Spleen (tissue), 11 donors: Measurements from ENCODE around the gene C14orf93. TPM values are rescaled to one million over a fixed set of nuclear protein-coding genes. Genes with fewer than 3 reads are reported as not detected.

Experiments
- DNase-seq: peaks from one replicate; pipeline ENCODE4 v3.0.0-alpha.2; 2020
- H3K27ac ChIP-seq, 8 donors: fragments of 200-600 bp; sonication (generic) in 7 of 8; 1 replicate in 4 of 8; 2 replicates in 4 of 8; pipeline versions ENCODE4 v1.5.0 to v1.8.0; 2016 to 2021; ENCODE audit warnings: inconsistent platforms in 4 of 8, mild to moderate bottlenecking in 4 of 8, moderate library complexity in 1 of 8
- H3K27me3 ChIP-seq, 7 donors: fragments of 200-600 bp; sonication (generic) in 6 of 7; replicated peaks in 1 of 7; 1 replicate in 4 of 7; 2 replicates in 3 of 7; pipeline versions ENCODE4 v1.5.0 to v1.8.0; 2016 to 2021; ENCODE audit warnings: inconsistent platforms in 3 of 7, mild to moderate bottlenecking in 1 of 7
- H3K36me3 ChIP-seq, 6 donors: fragments of 200-600 bp; sonication (generic) in 5 of 6; 1 replicate in 4 of 6; 2 replicates in 2 of 6; pipeline versions ENCODE4 v1.5.0 to v1.8.0; 2016 to 2021; ENCODE audit warnings: inconsistent platforms in 2 of 6
- H3K4me1 ChIP-seq, 6 donors: fragments of 200-600 bp; sonication (generic) in 5 of 6; 1 replicate in 3 of 6; 2 replicates in 3 of 6; pipeline versions ENCODE4 v1.5.0 to v1.8.0; 2016 to 2021; ENCODE audit warnings: inconsistent platforms in 3 of 6
- H3K4me3 ChIP-seq, 8 donors: fragments of 200-600 bp; sonication (generic) in 7 of 8; 1 replicate in 4 of 8; 2 replicates in 4 of 8; pipeline versions ENCODE4 v1.5.0 to v1.8.0; 2016 to 2021; ENCODE audit warnings: inconsistent platforms in 4 of 8, mild to moderate bottlenecking in 4 of 8, moderate library complexity in 2 of 8
- H3K9me3 ChIP-seq, 8 donors: fragments of 200-600 bp; sonication (generic) in 7 of 8; 1 replicate in 4 of 8; 2 replicates in 4 of 8; pipeline versions ENCODE4 v1.5.0 to v1.8.0; 2016 to 2021; ENCODE audit warnings: inconsistent platforms in 4 of 8
- POLR2A ChIP-seq, 3 donors: fragments of 450-650 bp; IDR thresholded peaks; one replicate each; pipeline ENCODE4 v1.5.1; 2017; ENCODE audit warnings: antibody characterized with exemption in 3 of 3, mild to moderate bottlenecking in 1 of 3
- POLR2AphosphoS5 ChIP-seq, 3 donors: sonication (generic); formaldehyde crosslinking; IDR thresholded peaks; one replicate each; pipeline ENCODE4 v1.5.1; 2017; ENCODE audit warnings: antibody characterized with exemption in 3 of 3
- WGBS, 5 donors: extraction: QIAGEN DNeasy Blood & Tissue Kit in 3 of 5; methylation state at CpG; one replicate each; pipeline versions ENCODE4 v1.1.5 to v1.1.7; 2013 to 2018; 5-methylcytosine and 5-hydroxymethylcytosine counted together
- intact Hi-C: fragments of 100-400 bp; cut with DNase I; formaldehyde crosslinking; loops from one replicate; pipeline ENCODE4 v1.15.0; 2023; ENCODE audit warnings: low total_unique reads
- polyA plus RNA-seq, 3 donors: library from polyadenylated mRNA; stranded (reverse); fragments of 200-250 nt; gene quantifications; one replicate each; pipeline ENCODE4 v1.2.1, GENCODE V29; 2013
- total RNA-seq, 7 donors: library from RNA; depleted of rRNA in 3 of 7; stranded (reverse); fragments of >200 nt in 3 of 7; fragmentation: NEBNext Ultra II Directional in 4 of 7; extraction: Animal tissue kit (Norgen Biotek cat#: 25700) in 4 of 7; gene quantifications; one replicate each; pipeline versions ENCODE4 v1.1.0 to v1.2.1, GENCODE V29; 2016 to 2021
- TF ChIP-seq, protein P1 (sequence below), 11 experiments: fragments of 200-600 bp in 7 of 11; fragments of 450-650 bp in 4 of 11; sonication (generic) in 4 of 11; IDR thresholded peaks in 8 of 11; conservative IDR thresholded peaks in 3 of 11; 1 replicate in 7 of 11; 2 replicates in 4 of 11; pipeline versions ENCODE4 v1.4.0 to v1.8.0; 2016 to 2021; ENCODE audit warnings: antibody characterized with exemption in 11 of 11, inconsistent platforms in 4 of 11, mild to moderate bottlenecking in 1 of 11
- donor health status: healthy with polysubstance abuse.
- donor health status: DM: no; HTN: no; CAD: no; lungs with moderate emphysema.
- donor health status: DM: no; HTN: no; CAD: no.
- donor health status: Bipolar disorder and iron deficiency.
- donor health status: healthy.
- donor health status: DM: no; HTN: no; CAD: no.
- donor health status: DM: yes; HTN: yes; CAD: no.

Gene C14orf93
- total and polyA plus RNA-seq, 10 donors: 7.3 to 27.0 (median 10.6) TPM

- no peaks in the 10 kb centered on the region for H3K36me3 ChIP-seq
- no peaks in the 10 kb centered on the region for H3K27me3 ChIP-seq
- no peak for TF ChIP-seq POLR2AphosphoS5 (IDR thresholded peaks at IDR 0.05)
- TF ChIP-seq POLR2A (IDR thresholded peaks at IDR 0.05): no peak
- 87 to 93% (median 89%) methylated on average over 8 of the region's 8 CpGs for WGBS, 5 donors
- H3K4me1 ChIP-seq: peaks cover 0 to 17% (median 4%) of the 10 kb centered on the region in 6 donors
- no peak overlapping the region for H3K4me3 ChIP-seq
- DNase-seq: no peak
- no peak overlapping the region for H3K27ac ChIP-seq
- H3K9me3 ChIP-seq: no peaks in the 10 kb centered on the region
- intact Hi-C loops: loop anchor here (5.0 kb wide), 1 partner anchor 44 kb away; no protein-coding TSS in a partner anchor
Measured at GRCh38 chr14:23041729-23042128, 31.8 kb upstream of the C14orf93 start.

- Histone ChIP-seq H3K36me3 (no peaks in the 10 kb centered on the region), H3K9me3 (no peaks in the 10 kb centered on the region), H3K4me1 (peaks cover 0 to 12% (median 5%) of the 10 kb centered on the region in 6 donors), H3K27me3 (no peaks in the 10 kb centered on the region), H3K4me3 (no peak overlapping the region), H3K27ac (no peak overlapping the region)
- intact Hi-C loops: loop anchor here (5.0 kb wide), 1 partner anchor 43 kb away; no protein-coding TSS in a partner anchor
- no peak for DNase-seq
- 80 to 96% (median 90%) methylated on average over 4 of the region's 4 CpGs for WGBS, 5 donors
- TF ChIP-seq POLR2A (IDR thresholded peaks at IDR 0.05): no peak
- TF ChIP-seq, protein P1, sequence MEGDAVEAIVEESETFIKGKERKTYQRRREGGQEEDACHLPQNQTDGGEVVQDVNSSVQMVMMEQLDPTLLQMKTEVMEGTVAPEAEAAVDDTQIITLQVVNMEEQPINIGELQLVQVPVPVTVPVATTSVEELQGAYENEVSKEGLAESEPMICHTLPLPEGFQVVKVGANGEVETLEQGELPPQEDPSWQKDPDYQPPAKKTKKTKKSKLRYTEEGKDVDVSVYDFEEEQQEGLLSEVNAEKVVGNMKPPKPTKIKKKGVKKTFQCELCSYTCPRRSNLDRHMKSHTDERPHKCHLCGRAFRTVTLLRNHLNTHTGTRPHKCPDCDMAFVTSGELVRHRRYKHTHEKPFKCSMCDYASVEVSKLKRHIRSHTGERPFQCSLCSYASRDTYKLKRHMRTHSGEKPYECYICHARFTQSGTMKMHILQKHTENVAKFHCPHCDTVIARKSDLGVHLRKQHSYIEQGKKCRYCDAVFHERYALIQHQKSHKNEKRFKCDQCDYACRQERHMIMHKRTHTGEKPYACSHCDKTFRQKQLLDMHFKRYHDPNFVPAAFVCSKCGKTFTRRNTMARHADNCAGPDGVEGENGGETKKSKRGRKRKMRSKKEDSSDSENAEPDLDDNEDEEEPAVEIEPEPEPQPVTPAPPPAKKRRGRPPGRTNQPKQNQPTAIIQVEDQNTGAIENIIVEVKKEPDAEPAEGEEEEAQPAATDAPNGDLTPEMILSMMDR (IDR thresholded peaks at IDR 0.05 in 8 of 11, conservative IDR thresholded peaks at IDR 0.05 in 3 of 11): no peak
- no peak for TF ChIP-seq POLR2AphosphoS5 (IDR thresholded peaks at IDR 0.05)
Measured at GRCh38 chr14:23040100-23040499, 30.2 kb upstream of the C14orf93 start.

GRCh38 chr14:23035303-23036144, 25.6 kb upstream of the C14orf93 start:
- Histone ChIP-seq H3K27me3 (no peaks in the 10 kb centered on the region), H3K27ac (peak overlapping the region; percentile 61 to 98 (median 95)), H3K9me3 (no peaks in the 10 kb centered on the region), H3K4me3 (peak overlapping the region in 7 of 8 donors; percentile 50 to 86 (median 71)), H3K4me1 (peaks cover 13 to 44% (median 28%) of the 10 kb centered on the region in 6 donors), H3K36me3 (peaks cover 0 to 30% (median 26%) of the 10 kb centered on the region in 6 donors)
- WGBS, 5 donors: 70 to 75% (median 71%) methylated on average over 14 of the region's 14 CpGs
- TF ChIP-seq, protein P1 (IDR thresholded peaks at IDR 0.05 in 8 of 11, conservative IDR thresholded peaks at IDR 0.05 in 3 of 11): peak in 2 of 11 experiments; percentile 10 to 22
- no peak for TF ChIP-seq POLR2A (IDR thresholded peaks at IDR 0.05)
- no peak for DNase-seq
- intact Hi-C loops: no loop called here

GRCh38 chr14:23034498-23035302, 24.8 kb upstream of the C14orf93 start, which contains the start of gene PSMB5:
Gene PSMB5 (minus strand): TSS chr14:23034900. CDS start chr14:23034881, 19 bp downstream.
- intact Hi-C loops: no loop called here
- H3K27ac ChIP-seq: peak within 1 kb of the TSS; percentile 61 to 98 (median 95)
- no peaks in the 10 kb centered on the region for H3K9me3 ChIP-seq
- 0% methylated on average over 24 to 36 of the region's 36 CpGs for WGBS, 5 donors
- H3K4me3 ChIP-seq: peak within 1 kb of the TSS; percentile 50 to 86 (median 74)
- peaks cover 0 to 38% (median 31%) of the 10 kb centered on the region in 6 donors for H3K36me3 ChIP-seq
- TF ChIP-seq, protein P1 (IDR thresholded peaks at IDR 0.05 in 8 of 11, conservative IDR thresholded peaks at IDR 0.05 in 3 of 11): peak in 6 of 11 experiments; percentile 15 to 54 (median 45)
- TF ChIP-seq POLR2AphosphoS5 (IDR thresholded peaks at IDR 0.05) (peak; percentile 72 to 77 (median 72)), POLR2A (IDR thresholded peaks at IDR 0.05) (no peak)
- no peaks in the 10 kb centered on the region for H3K27me3 ChIP-seq
- peak; percentile 94 for DNase-seq
- H3K4me1 ChIP-seq: peaks cover 13 to 46% (median 28%) of the 10 kb centered on the region in 6 donors
